ENCODE measurements around the gene GLB1L2. TPM values are rescaled to one million over a fixed set of nuclear protein-coding genes. Genes with fewer than 3 reads are reported as not detected.

GLB1L2 gene
- total and polyA plus RNA-seq, 2 experiments from 2014 or later = 3.3 to 12.3 TPM

GRCh38 chr11:134363592-134363991 lies 31.8 kb downstream of the GLB1L2 start (continued):
- no peak for TF ChIP-seq ZNF462 (CRISPR knock-in tag; IDR thresholded peaks at IDR 0.05)
- no peak for TF ChIP-seq REST (IDR thresholded peaks at IDR 0.05; ENCODE audit: unreplicated experiment)
- TF ChIP-seq, protein P1, sequence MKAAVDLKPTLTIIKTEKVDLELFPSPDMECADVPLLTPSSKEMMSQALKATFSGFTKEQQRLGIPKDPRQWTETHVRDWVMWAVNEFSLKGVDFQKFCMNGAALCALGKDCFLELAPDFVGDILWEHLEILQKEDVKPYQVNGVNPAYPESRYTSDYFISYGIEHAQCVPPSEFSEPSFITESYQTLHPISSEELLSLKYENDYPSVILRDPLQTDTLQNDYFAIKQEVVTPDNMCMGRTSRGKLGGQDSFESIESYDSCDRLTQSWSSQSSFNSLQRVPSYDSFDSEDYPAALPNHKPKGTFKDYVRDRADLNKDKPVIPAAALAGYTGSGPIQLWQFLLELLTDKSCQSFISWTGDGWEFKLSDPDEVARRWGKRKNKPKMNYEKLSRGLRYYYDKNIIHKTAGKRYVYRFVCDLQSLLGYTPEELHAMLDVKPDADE (IDR thresholded peaks at IDR 0.05) = no peak
- TF ChIP-seq JUNB (IDR thresholded peaks at IDR 0.05; ENCODE audit: unreplicated experiment) = no peak
- TF ChIP-seq ZNF331 (CRISPR knock-in tag; IDR thresholded peaks at IDR 0.05; ENCODE audit: low read depth) = no peak

Measured in GM23338 (cell line).